ENCODE results near the gene P3R3URF. TPM values are rescaled to one million over a fixed set of nuclear protein-coding genes. Genes with fewer than 3 reads are reported as not detected.

Gene P3R3URF
- total RNA-seq, 4 donors from 2014 or later = not detected

DNA sequence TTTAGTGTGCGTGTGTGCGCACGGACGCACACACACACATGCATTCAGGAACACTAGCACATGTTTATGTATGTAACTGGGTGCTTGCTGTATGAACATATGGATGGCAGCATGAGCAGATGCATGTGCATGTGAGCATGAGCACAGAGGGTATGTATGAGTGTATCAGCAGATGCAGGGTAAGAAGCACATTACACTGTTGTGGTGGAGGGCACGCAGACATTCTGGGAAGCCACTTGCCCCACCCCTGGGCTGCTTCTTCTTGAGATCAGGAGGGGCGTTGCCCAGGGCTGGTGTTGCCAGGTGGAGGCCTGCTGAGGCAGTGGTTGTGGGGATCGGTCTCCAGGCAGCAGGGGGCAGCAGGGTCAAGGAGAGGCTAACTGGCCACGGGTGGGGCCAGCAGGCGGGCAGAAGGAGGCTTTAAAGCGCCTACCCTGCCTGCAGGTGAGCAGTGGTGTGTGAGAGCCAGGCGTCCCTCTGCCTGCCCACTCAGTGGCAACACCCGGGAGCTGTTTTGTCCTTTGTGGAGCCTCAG lies 3.9 kb upstream of the P3R3URF start:
- TF ChIP-seq, protein P1, sequence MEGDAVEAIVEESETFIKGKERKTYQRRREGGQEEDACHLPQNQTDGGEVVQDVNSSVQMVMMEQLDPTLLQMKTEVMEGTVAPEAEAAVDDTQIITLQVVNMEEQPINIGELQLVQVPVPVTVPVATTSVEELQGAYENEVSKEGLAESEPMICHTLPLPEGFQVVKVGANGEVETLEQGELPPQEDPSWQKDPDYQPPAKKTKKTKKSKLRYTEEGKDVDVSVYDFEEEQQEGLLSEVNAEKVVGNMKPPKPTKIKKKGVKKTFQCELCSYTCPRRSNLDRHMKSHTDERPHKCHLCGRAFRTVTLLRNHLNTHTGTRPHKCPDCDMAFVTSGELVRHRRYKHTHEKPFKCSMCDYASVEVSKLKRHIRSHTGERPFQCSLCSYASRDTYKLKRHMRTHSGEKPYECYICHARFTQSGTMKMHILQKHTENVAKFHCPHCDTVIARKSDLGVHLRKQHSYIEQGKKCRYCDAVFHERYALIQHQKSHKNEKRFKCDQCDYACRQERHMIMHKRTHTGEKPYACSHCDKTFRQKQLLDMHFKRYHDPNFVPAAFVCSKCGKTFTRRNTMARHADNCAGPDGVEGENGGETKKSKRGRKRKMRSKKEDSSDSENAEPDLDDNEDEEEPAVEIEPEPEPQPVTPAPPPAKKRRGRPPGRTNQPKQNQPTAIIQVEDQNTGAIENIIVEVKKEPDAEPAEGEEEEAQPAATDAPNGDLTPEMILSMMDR (IDR thresholded peaks at IDR 0.05; ENCODE audit: low read depth) = no peak

DNA sequence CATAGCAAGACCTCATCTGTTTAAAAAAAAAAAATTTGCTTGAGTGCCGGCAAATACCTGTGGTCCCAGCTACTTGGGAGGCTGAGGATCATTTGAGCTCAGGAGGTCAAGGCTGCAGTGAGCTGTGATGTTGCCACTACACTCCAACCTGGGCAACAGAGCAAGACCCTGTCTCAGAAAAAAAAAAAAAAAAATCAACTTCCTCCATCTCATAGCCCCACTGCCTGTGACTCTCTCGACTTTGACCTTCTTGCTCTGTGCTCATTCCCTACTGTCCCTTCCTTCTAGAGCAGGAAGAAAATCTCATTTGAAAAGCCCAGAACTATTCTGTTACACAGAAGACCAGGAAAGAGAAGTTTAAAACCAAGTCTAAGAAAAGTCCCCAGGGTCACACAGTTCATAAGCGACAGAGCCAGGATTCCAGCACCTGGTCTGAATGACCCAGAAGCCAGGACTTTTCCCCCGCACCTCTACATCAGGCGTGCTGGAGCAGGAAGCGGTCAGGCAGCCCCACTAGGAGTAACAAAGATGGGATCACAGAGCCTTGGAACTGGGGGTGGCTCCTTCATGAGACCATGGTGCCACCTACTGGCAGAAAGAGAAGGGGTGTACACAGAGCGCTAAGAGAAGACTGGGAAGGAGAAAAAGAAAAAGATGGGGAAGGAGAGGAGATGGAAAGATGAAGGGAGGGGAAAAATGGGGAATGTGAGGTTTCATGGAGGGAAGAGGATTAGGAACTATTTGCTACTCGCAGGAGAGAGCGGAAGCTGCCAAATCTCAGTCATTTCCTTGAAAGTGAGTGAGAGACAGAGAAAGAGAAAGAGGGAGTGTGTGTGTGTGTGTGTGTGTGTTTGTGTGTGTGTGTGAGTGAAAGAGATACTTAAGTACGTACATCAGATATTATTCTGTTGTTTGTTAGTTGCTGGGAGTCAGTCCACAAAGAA lies 3.1 kb upstream of the P3R3URF start:
- TF ChIP-seq, protein P1 (IDR thresholded peaks at IDR 0.05; ENCODE audit: low read depth) = no peak

DNA sequence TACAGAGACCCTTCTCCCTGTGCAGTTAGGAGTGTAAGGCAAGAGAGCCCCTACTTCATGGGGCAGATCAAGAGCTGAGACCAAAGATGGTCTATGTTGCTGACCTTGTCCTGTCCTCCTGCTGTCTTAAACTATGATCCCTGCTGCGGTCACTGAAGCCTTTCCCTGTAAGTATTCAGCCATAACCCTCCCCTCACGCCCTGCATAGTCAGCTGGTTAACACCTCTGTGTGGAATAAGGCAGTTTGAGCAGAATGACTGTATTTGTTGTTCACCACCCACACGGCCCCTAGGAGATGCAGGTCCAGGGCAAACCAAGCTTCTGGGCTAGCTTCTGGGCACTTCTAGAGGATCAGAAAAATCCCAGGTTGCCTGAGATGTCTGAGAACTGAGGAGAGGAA lies 1.0 kb downstream of the P3R3URF start:
- TF ChIP-seq, protein P1 (IDR thresholded peaks at IDR 0.05; ENCODE audit: low read depth) = no peak

- TF ChIP-seq, protein P1 (IDR thresholded peaks at IDR 0.05; ENCODE audit: low read depth) = no peak
Observed at GRCh38 chr1:46174448-46175231, 1.6 kb downstream of the P3R3URF start, which contains the start of gene TSPAN1. Gene TSPAN1 (plus strand): TSS chr1:46175087. CDS start chr1:46181108, 6,021 bp downstream.

- TF ChIP-seq, protein P1 (IDR thresholded peaks at IDR 0.05; ENCODE audit: low read depth) = no peak
Observed at GRCh38 chr1:46173361-46173856, 2.9 kb downstream of the P3R3URF start.

DNA sequence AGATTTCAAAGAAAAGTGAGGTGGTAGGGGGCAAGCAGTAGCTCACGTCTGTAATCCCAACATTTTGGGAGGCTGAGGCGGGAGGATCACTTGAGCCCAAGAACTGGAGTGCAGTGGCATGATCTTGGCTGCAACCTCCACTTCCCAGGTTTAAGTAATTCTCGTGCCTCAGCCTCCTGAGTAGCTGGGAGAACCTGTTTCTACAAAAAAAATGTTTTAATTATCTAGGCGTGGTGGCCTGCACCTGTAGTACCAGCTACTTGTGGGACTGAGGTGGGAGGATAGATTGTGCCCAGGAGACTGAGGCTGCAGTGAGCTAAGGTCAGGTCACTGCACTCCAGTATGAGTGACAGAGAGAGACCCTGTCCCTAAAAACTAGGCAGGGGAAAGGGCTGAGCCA lies 4.0 kb downstream of the P3R3URF start:
- TF ChIP-seq, protein P1 (IDR thresholded peaks at IDR 0.05; ENCODE audit: low read depth) = no peak
